ENCODE measurements around the gene RC3H2.

GRCh38 chr9:122797316-122798063, 107.7 kb downstream of the RC3H2 start:
- TF ChIP-seq CBX5 (IDR thresholded peaks at IDR 0.05; ENCODE audit: low read depth, low read length) (no peak), EZH2 (IDR thresholded peaks at IDR 0.05; ENCODE audit: low read depth, low read length, severe bottlenecking) (no peak), TEAD4 (IDR thresholded peaks at IDR 0.05; ENCODE audit: low read depth, low read length) (no peak)
